ACHN (cell line): ENCODE measurements around the gene RXRG.

Experiments used
- DNase-seq: peaks from one replicate; pipeline ENCODE4 v3.0.0-alpha.2; 2015
- in situ Hi-C: cut with HindIII; loops from 2 replicates; pipeline ENCODE4 v1.10.0; 2017; ENCODE audit warnings: low sequenced_read_pairs, low pct_ligation_motif_present, low pct_unique_long_range_greater_than_20kb

Gene RXRG

DNA sequence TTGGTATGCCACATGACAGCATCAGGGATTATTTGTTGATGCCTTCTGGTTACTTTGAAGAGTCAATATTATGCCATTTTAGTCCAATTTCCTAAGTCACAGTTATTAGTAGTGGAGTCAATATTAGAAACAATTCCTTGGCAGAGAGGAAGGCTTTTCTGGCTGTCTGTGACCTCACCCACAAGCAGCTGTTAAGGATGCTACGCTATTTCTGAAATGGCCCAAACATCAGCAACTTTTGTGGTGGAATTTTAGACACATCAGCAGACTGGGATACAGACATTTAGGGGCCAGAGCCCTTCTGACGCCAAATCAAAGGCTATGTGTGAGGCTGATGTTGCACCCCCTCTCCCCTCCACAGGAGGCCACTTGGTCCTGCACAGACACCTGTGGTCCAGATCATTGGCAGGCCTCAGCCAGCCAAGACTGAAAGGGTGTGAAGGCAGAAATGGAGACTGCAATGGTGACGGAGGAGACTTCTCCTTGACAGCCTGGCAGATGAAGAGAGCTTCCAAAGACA is 9.2 kb upstream of the RXRG start:
- no peak for DNase-seq
- in situ Hi-C loops, result no loop called here

DNA sequence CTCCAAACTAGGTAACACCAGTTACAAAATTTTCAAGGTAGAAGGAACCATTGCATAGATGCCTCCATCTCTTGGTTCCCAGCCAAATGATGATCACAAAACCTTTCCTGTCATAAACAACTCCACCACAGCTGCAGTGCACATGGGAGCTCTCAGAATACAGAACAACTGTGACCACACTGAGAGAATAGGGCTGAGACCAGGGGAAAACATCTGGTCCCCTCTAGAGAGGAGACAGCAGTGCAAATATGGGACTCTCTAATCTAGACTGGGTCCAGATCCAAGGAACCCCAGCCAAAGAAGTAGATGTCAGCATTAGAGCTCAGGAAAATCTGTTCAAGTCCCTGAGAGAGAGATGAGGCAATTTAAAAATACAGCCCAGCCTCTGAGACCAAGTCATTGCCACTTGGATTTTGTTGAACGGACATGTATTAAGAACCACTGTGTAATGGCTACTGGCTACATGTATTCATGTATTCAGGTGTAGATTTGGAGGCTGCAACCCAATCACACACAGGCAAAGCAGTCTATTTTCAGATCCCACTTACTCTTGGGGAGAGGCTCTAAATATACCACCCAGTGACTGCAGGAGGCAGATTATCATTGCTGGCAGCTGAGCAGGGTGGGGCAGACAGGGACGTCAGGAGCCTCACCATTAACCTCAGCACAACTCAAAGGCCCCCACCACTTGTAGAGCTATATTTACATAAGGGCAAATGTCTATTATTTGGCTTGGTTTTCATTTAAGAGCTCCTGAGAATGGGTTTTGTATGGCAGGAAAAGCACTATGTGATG is 7.6 kb upstream of the RXRG start:
- no peak for DNase-seq
- in situ Hi-C loops, result no loop called here

DNA sequence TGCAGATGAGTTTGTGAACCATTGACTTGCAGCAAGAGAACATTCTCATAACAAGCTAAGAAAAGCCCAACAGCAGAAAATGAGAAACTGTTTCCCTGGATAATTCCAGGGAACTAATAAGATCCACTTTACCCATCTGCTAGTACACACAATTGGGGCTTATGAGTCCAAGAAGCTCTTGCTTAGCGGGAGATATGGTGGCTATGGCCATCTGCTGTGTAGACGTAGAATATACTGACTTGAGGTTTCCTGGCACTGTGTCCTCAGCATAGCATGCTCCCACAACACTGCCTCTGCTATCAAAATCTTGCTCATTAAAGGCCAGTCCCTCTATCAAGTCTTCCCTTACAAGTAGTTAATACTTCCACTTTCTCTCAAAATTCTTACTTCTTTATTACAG is 6.8 kb upstream of the RXRG start:
- no peak for DNase-seq
- in situ Hi-C loops, result no loop called here

DNA sequence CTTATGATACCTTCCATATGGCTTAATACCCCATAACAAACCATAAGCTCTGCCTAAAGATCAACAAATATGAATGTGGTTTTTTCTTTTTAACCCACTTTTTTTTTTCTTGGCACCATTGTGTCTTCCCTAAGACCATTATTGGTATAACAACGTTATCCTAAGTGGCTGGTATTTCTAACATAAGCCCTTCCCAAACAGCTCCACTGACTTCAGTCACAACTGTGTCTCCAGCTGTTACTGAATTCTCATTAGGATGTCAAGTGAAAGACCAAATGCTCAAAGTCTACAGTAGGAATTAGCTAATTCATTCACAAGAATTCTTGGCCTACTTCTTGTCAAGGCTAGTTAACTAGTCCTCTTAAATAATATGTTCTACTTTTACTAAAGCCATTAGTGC is 4.2 kb upstream of the RXRG start:
- in situ Hi-C loops, result no loop called here
- DNase-seq, result no peak

DNA sequence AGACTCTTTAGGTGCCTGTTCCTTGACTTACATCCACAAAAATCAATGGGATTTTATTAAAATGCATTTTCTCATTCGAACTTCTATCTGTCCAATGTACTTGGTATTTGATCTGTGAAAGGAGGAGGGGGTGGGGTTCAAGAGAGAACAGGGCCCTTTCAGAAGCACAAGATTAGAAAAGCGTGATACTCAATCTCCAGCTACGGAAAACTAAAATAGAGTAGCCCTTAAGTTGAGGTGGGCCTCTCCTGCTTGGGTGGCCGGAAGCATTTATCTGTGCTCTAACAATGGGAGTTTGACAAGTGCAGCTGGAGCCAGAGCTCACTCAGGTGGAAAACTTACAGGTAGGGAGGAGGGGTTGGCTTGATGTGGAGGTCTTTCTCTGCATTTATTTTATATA is 462 bp upstream of the RXRG start:
- no peak for DNase-seq
- in situ Hi-C loops, result no loop called here

DNA sequence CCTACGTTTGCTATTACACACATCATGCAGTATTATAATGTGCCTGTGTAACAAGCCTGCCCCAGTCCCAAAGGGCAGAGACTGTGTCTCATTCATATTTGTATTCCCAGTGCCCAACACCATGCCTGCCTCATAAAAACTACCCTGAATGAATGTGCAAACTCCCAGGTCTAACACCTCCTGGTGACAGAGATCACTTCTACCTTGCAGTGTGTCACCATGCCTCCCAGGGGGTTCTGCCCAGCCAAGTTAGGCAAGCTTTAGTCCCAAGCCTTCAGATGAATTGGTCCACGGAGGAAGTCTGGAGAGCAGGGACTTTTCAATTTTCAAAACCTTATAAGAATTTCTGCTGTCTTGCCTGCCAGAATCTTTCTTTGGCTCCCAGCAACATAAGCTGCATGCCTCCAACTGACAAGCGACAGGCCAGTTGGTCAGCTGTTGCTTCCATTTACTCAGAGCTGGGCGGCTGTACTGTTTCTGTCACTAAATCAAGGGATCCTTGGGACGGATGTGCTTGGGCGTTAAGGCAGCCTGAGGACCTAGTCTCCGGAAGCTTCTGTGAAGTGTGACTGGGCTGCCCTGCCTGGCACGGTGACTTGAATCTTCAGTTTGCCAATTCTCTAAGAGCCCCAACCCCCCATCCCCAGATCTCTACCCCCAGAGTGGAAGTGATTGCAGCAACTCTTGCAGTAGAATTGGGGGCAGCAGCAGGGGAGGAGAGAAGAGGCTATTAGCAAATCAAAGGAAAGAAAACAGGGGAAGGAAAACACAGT is 1.2 kb downstream of the RXRG start:
- in situ Hi-C loops, result no loop called here
- DNase-seq, result no peak

DNA sequence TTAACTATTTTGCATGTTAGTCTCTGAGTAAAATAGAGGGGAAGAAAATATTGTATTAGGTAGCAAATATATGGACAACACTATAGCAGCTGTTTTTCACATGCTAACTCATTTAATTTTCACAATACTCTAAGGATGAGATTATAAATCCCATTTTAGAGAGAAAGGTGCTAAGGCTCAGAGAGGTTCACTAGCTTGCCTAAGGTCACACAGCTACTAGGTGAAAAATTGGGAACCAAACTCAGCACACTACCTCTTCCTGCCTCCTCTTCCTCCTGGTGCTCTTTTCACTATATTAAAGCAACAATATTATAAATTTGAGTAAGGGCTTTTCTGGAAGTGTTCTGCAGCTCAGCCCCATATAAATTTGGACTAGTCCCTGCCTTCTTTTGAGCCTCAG is 2.3 kb downstream of the RXRG start:
- DNase-seq, result no peak
- in situ Hi-C loops, result no loop called here

DNA sequence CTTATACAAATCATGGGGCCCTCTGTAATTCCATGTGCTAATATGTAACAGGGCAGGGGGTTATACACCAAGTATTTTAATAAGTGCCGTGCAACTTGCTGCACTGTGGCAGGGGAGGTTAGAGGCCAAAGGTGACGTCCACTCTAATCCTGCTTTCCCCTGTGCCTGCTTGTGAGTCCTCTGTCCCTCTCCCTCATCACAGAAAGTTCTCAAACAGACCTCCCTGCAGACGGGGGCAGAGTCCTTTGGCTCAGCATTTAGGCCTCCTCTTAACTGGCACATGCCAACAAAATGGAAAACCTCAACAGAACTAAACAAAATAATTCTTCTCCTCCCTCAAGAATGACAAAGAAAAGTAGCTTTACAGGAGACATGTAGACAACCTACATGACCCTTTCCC is 2.9 kb downstream of the RXRG start:
- no peak for DNase-seq
- in situ Hi-C loops, result no loop called here

DNA sequence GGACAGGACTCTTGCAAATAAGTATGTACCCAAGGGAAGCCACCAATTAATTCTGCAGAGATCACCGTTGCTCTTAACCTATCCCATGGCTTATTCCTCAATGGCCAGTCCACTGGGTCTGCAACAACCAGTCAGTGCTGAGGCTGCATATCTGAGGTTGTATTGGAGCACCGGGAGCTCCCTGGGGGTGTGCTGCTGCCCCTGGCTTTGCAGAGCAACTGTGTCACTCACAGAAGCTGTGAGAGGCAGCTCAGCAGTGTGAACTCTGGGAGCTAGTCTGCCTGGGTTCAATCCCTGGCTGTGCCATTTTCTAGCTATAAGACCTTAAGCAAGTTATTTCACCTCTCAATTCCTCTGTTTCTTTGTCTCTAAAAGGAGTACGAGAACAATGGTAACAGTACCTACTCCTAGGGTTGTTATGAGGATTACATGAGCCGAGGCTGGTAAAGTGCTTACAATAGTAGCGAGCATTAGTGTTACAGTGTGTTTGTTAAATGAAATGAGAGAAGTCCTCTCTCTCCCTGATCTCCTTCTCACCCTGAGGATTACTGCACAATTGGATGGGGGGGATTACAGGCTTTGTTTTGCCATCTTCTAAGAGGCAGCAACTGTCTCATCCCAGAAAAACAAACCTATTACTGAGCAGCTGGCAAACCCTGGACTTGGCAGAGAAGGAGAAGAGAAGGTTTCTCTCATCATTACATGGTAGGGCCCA is 3.6 kb downstream of the RXRG start:
- in situ Hi-C loops, result no loop called here
- DNase-seq, result no peak

DNA sequence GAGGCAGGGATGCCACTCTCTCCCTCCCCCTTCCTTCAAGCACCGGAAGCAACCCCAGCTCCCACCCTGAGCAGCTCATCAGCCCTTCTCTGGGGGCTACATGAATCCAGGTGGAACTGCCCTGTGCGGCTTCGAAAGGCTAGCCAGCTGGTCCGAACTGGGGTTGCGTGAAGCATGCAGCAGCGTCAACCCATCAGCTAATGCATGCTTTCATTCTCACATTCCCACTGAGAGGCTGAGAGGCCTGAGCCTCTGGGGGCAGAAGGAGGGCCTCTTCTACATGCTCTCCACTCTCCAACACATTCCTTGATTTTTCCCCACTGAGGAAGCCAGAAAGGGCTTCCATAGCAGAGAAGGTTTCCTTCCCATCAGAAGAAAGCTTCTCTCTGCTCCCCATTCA is 5.6 kb downstream of the RXRG start:
- in situ Hi-C loops, result no loop called here
- no peak for DNase-seq

DNA sequence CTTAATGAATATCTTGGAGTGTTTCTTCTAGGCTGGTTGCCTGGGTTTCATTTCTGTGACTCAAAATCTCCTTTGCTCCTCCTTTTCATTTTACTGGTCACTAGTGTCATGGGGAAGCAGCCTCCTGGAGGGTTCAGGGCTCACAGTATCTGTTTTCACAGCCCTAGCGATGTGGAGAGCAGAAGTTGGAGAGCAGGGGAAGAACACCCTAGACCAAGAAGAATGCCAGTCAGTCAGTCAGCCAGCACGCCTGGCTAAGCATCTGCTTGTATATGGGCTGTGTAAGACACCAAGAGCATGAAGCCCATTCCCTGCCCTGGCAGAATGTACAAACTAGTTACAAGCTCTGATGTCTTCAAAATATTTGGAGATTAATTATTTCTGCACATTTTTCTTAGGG is 7.9 kb downstream of the RXRG start:
- in situ Hi-C loops, result no loop called here
- no peak for DNase-seq

DNA sequence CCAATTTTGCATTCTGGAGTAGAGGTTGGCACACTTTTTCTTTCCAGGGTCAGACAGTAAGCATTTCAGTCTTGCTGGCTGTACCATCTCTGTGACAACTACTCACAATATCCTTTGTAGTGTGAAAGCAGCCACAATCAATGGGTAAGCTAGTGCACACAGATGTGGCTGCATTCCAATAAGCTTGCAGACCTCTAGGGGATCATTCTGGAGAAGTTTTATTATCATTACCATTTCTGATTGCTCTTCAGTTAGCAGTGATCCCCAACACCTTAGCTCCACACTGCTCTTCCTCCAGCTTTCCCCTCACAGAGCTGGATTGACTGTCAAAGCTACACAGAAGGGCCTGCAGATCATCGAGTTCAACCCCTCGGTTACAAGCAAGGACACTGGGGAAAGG is 9.1 kb downstream of the RXRG start:
- DNase-seq, result no peak
- in situ Hi-C loops, result no loop called here

DNA sequence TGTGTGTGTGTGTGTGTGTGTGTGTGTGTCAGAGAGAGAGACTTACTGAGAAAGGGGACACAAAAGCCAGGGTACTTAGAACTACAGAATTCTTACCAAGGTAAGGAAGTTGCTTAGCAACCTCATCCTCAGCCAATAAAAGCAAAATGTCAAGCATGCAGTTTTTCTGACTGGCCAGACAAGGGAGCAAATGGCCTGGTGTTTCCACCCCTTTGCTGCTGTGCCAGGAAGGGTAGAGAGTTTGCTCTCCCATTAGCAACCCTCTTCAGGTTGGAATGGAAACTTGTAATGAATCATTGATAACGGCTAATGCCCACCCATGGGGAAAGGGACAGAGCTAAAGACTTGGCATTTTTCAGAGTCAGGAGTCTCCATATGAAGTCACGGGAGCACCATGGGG is 10.6 kb downstream of the RXRG start:
- in situ Hi-C loops, result no loop called here
- DNase-seq, result no peak

DNA sequence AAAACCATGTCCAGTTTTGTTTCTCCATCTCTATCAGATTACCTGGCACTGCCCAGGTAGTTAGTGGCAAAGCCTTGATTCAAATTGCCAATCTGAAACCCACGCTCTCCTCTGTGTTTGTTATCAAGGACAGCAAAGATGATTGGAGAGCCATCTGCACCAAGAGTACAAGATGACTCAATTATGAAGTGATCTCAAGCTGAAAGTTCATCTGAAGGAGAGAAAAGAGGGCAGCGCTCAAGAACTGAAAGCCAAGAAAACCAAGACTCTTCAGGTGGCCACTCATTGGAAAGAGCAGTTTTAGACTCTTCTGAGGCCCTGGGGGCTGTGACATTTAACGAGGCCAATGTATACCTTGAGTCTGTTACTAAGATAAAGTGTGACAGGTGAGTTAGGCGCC is 13.8 kb downstream of the RXRG start:
- DNase-seq, result no peak
- in situ Hi-C loops, result no loop called here

DNA sequence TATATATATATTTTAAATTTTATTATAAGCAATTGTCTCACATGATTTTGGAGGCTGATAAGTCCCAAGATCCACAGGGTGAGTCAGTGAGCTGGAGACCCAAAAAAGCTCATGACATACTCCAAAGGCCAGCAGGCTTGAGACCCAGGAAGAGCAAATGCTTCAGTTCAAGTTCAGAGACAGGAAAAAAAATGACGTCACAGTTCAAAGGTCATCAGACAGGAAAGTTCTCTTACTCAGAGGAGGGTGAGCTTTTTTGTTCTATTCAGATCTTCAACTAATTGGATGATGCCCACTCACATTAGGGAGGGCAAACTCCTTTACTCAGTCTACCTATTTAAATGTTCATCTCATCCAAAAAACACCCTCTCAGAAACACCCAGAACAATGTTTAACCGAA is 18.2 kb downstream of the RXRG start:
- in situ Hi-C loops, result no loop called here
- no peak for DNase-seq

DNA sequence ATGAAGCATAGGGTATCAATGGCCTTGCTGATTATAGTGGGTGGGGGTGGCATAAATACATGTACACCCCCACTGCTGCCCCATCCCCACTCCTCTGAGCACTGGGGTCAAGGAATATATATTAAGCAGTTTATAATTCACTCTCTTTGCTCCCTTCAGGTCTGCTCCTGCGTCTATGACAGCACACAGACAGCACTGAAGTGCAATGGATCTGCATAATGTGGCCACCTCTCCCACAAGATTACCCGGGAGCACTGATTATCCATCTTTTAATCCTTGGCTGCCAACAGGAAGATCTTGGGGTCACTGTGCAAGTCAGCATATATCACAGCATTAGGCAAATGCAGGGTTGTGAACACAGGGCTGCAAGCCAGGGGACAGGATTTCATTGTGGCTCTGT is 19.3 kb downstream of the RXRG start:
- DNase-seq, result no peak
- in situ Hi-C loops, result no loop called here

DNA sequence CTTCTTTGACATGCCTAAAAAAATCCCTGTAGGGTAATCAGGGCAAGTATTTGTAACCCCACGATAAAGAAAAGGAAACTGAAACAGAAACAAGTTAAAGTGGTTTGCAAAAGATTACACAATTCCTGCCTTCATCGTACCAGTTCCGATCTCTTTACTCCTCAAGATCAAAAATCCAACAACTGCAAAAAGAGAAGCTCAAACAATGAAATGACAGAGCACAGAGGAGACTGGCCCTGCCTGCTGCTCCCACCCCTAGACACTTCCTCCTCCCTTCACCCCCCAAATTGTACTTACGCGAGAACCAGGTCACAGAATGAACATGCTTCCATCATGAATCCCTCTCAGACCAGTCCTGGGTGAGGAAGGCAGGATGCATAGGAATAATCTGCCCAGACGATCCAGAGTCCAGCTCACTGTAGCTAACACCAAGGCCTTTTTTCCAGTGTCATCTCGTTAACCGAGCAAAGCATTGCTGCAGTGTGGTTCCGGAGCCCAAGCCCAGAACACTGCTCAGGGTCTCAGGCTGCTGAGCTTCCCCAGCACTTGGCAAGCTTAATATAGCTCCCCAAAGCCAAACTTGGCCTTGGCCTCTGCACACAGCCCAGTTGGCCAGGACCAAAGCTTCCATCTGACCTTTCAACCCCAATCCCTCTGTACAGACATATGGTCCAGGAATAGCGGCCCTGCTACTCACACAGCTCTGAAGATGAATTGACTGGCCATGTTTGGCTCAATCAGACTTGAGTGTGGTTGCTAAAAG is 20.3 kb downstream of the RXRG start:
- in situ Hi-C loops, result loop anchor here (25.0 kb wide), 1 partner anchor 163 kb away; no protein-coding TSS in a partner anchor
- DNase-seq, result no peak

DNA sequence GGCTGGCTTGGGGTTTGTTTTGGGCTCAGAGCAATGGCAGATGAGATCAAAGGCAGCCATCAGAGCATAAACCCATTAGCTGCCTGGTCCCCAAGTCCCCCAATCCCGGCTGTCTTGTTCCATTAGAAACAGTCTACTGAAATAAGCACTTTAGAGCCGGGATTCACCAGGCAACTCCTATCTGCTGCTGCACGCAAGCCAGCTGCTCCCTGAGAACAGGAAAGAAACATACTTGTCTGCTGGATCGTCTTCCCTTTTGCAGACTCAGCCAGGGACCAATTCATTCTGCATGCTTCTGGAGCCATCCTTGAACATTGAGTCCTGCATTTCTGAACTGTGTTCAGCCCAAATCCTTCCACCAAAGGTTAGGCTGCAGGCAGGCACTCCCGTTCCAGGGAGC is 21.8 kb downstream of the RXRG start:
- in situ Hi-C loops, result loop anchor here (25.0 kb wide), 1 partner anchor 164 kb away; no protein-coding TSS in a partner anchor
- DNase-seq, result no peak

DNA sequence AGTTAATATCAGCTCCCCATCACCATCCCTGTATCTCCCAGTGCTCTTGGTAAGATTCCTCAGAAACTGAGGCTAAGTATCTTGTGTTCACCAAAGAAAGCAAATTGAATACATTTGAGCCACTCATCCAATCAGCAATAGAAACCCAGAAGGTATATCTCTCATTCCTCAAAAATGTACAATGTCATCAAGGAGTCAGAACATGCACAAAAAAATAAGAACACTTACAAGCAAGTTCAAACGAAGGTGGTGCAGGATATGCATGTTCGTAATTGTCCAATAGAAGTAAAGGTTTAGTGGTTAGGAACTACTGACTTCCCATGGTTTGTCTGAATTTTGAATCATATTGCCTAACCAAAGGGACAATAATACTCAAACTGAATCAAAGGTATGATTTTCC is 24.3 kb downstream of the RXRG start:
- no peak for DNase-seq
- in situ Hi-C loops, result loop anchor here (25.0 kb wide), 1 partner anchor 167 kb away; no protein-coding TSS in a partner anchor
